GM10248 (cell line): ENCODE results near the gene WSCD1.

ENCODE experiments used
- CTCF ChIA-PET: fragments of 300-600 bp; sonication (Branson Sonifier 250); formaldehyde crosslinking; extraction: SDS; loops from one replicate; lab custom pipeline; 2021; ENCODE audit warnings: antibody characterized with exemption; lab: Yijun Ruan, JAX
- POLR2A ChIA-PET: fragments of 350-650 bp; sonication (Branson Sonifier 250); formaldehyde crosslinking; extraction: SDS; loops from one replicate; lab custom pipeline; 2020; ENCODE audit warnings: antibody characterized with exemption; lab: Yijun Ruan, JAX
- DNase-seq: peaks from one replicate; pipeline ENCODE4 v3.0.0; 2012; ENCODE audit errors: extremely low spot score
- TF ChIP-seq, protein P1 (sequence below): IDR thresholded peaks from 2 replicates; pipeline ENCODE4 v1.5.1; 2012; ENCODE audit warnings: mild to moderate bottlenecking, low read depth; ENCODE audit errors: extremely low read depth, missing control alignments, control extremely low read depth

The WSCD1 gene

DNA sequence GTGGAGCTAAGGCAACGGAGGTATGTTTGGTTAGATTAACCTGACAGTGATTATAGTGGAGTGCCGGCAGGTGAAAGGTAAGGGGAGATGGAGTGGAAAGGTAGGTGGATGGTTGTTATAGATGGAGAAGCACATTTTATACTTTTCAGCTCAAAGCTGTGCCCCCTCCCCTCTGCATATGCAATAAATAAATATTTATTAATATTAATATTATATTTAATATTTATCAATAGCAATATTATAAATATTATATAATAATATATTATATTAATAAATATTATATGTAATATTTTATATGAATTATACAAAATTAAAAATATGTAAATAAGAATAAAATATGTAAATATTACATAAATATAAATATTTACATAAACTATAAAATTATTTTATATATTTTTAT is 70.0 kb downstream of the WSCD1 start:
- ChIA-PET POLR2A (no interaction called here), CTCF (no interaction called here)
- DNase-seq, result no peak
- TF ChIP-seq, protein P1, sequence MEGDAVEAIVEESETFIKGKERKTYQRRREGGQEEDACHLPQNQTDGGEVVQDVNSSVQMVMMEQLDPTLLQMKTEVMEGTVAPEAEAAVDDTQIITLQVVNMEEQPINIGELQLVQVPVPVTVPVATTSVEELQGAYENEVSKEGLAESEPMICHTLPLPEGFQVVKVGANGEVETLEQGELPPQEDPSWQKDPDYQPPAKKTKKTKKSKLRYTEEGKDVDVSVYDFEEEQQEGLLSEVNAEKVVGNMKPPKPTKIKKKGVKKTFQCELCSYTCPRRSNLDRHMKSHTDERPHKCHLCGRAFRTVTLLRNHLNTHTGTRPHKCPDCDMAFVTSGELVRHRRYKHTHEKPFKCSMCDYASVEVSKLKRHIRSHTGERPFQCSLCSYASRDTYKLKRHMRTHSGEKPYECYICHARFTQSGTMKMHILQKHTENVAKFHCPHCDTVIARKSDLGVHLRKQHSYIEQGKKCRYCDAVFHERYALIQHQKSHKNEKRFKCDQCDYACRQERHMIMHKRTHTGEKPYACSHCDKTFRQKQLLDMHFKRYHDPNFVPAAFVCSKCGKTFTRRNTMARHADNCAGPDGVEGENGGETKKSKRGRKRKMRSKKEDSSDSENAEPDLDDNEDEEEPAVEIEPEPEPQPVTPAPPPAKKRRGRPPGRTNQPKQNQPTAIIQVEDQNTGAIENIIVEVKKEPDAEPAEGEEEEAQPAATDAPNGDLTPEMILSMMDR, result no peak

DNA sequence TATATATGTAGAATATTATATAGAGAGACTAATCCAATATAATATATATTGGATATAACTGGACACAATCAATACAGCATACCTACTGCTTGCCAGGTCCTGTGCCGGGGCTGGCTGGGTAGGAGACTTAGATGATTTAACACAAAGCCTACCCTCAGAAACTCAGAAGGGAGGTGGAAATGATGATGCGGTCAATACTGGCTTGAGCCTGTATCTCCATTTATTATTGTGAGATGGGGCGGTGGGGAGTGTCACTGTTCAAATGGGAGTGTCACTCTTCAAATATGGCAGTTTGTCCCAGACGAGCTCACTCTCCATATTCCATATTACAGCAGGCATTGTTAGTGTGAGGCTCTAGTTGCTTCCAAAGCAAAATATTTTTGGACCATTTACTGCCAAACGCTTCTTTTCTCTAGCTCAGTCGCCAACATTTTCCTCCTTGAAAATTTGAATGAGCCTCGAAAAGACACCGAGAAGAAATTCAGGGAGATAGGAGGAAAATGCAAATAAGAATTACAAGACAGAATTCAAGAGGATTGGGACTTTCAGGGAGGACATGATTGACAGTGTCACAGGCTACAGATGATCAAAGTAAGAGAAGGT is 70.7 kb downstream of the WSCD1 start:
- TF ChIP-seq, protein P1, result no peak
- ChIA-PET POLR2A (no interaction called here), CTCF (no interaction called here)
- DNase-seq, result no peak

DNA sequence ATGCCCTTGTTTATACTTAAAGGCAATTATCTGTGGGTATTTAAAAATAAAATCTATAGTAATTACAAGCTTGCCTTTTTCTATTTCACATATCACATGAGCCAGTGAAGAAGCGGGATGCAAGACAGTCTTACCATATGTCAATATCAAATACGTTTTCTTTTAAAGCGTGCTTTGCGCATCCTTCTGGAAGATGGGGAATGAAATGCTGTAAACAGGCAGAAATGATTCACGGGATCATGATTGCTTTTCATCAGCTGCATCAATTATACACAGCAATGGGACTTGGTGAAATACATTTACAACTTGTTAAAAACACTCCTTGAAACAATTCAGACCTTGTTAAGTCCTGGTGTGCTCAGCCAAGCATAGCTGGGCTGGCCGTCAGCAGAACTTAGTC is 72.5 kb downstream of the WSCD1 start:
- DNase-seq, result no peak
- ChIA-PET POLR2A (no interaction called here), CTCF (interaction anchor here (1.4 kb wide), 1 partner anchor 15 kb away, joined by 3 read pairs; no protein-coding TSS in a partner anchor)
- TF ChIP-seq, protein P1, result no peak

DNA sequence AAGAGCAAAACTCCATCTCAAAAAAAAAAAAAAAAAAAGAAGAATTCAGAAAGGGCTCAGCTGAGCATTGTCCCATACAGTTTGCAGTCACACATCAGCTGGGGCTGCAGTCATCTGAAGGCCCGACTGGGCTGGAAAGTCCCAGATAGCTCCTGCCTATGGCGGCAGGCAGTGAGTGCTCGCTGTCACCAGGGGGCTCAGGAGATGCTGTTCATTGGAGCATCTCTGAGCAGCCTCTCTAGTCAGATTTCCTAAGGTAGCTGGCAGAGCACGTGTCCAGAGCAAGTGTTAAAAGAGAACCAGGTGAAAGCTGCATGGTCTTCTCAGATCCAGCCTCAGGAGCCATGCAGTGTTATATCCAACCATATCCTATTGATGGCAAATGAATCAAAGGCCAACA is 75.8 kb downstream of the WSCD1 start:
- ChIA-PET CTCF (interaction anchor here (1.3 kb wide), 1 partner anchor 290 kb away, joined by 3 read pairs; no protein-coding TSS in a partner anchor), POLR2A (no interaction called here)
- no peak for DNase-seq
- TF ChIP-seq, protein P1, result no peak

DNA sequence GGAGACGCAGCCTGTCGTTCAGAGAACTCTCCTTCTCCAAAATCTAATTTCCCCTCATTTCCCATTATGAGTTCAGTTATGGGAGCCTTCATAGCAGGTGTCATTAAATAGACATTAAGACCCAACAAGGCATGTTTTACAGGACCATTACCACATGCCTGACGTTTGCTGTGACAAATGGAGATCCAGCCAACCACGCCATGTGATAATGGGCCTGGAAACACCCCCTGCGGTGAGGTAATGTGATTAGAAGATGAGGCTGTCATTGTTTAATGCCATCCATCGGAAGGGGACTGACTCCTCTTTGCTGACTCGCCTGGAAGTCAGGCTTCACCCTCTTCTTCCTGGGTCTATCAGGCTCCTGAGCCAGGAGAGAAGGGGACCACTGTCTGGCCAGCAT is 76.9 kb downstream of the WSCD1 start:
- ChIA-PET CTCF (interaction anchor here (1.3 kb wide), 1 partner anchor 289 kb away, joined by 3 read pairs; no protein-coding TSS in a partner anchor), POLR2A (no interaction called here)
- TF ChIP-seq, protein P1, result no peak

DNA sequence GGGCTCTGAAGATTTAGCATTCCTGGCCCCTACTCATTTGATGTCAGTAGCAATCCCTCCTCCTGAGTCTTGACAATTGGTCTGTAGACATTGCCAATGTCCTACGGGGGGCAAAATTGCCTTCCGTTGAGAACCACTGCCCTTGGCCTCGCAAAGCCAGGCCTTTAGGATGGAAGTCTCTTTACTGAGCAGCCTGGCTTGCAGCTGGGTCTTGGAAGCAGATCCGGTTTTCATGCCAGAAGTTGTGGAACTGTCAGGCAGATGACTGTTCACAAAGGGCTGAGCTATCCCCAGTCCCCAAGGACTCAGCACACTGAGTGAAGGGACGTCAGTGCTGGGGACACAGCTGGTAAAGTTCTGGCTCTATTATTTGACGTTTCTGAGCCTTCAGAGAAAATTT is 83.2 kb downstream of the WSCD1 start:
- POLR2A ChIA-PET, result no interaction called here
- TF ChIP-seq, protein P1, result no peak
- CTCF ChIA-PET, result no interaction called here
- no peak for DNase-seq

More for the DNA sequence above, 76.9 kb downstream of the WSCD1 start:
- no peak for DNase-seq
